ENCODE measurements around the gene UBE2B.
"Not testable (repeated sequence)": the region's sequence is repeated elsewhere in the genome, so short reads cannot be mapped to it uniquely, and the experiment has no call there.

UBE2B gene

GRCh38 chr5:134345476-134345875 lies 25.9 kb upstream of the UBE2B start:
- not testable (repeated sequence) for H2AFZ ChIP-seq (ENCODE audit: low read depth, low read length, severe bottlenecking); H3K4me3 ChIP-seq (ENCODE audit: insufficient read depth, low read length, poor library complexity, severe bottlenecking); H3K36me3 ChIP-seq (ENCODE audit: low read length); H3K27me3 ChIP-seq (ENCODE audit: low read length); H3K79me2 ChIP-seq (ENCODE audit: insufficient read depth, low read length); H3K9me2 ChIP-seq (replicated peaks; ENCODE audit: insufficient read depth, low read length); H4K20me1 ChIP-seq (ENCODE audit: low read depth, low read length); H3F3A ChIP-seq (ENCODE audit: insufficient read depth); H3K4me2 ChIP-seq (ENCODE audit: low read depth, low read length, poor library complexity, severe bottlenecking); H3K9ac ChIP-seq (ENCODE audit: low read length); H3K9me3 ChIP-seq (ENCODE audit: insufficient read depth, low read length); H3K27ac ChIP-seq (ENCODE audit: low read depth, low read length)

DNA sequence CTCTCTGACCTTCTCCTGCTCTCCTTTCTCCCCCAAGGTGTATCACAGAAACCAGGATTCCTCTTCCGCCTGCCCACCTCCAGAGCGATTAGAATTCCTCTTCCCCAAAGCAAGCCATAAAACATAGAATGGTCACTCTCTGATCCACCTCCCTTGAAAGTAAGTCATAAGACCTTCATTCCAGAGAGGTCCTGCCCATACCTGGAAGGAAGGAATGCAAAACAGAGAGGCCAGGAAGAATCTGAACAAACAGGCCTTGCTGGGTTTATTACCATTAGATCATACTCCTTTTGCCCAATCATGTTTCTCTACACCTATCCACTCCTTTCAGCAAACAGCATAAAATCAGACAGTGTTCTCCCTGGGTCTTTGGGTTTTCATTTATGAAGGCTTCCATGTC lies 25.4 kb upstream of the UBE2B start:
- Histone ChIP-seq H3K9me2 (replicated peaks; ENCODE audit: insufficient read depth, low read length) (no peaks in the 10 kb centered on the region), H3K27ac (ENCODE audit: low read depth, low read length) (no peak overlapping the region), H2AFZ (ENCODE audit: low read depth, low read length, severe bottlenecking) (no peak overlapping the region), H3K4me2 (ENCODE audit: low read depth, low read length, poor library complexity, severe bottlenecking) (no peak overlapping the region), H3K9ac (ENCODE audit: low read length) (no peak overlapping the region), H3K36me3 (ENCODE audit: low read length) (no peaks in the 10 kb centered on the region), H3K9me3 (ENCODE audit: insufficient read depth, low read length) (no peaks in the 10 kb centered on the region), H3F3A (ENCODE audit: insufficient read depth) (no peaks in the 10 kb centered on the region), H3K79me2 (ENCODE audit: insufficient read depth, low read length) (no peaks in the 10 kb centered on the region), H3K4me3 (ENCODE audit: insufficient read depth, low read length, poor library complexity, severe bottlenecking) (no peak overlapping the region), H4K20me1 (ENCODE audit: low read depth, low read length) (no peaks in the 10 kb centered on the region), H3K27me3 (ENCODE audit: low read length) (no peaks in the 10 kb centered on the region)
- TF ChIP-seq, protein P1, sequence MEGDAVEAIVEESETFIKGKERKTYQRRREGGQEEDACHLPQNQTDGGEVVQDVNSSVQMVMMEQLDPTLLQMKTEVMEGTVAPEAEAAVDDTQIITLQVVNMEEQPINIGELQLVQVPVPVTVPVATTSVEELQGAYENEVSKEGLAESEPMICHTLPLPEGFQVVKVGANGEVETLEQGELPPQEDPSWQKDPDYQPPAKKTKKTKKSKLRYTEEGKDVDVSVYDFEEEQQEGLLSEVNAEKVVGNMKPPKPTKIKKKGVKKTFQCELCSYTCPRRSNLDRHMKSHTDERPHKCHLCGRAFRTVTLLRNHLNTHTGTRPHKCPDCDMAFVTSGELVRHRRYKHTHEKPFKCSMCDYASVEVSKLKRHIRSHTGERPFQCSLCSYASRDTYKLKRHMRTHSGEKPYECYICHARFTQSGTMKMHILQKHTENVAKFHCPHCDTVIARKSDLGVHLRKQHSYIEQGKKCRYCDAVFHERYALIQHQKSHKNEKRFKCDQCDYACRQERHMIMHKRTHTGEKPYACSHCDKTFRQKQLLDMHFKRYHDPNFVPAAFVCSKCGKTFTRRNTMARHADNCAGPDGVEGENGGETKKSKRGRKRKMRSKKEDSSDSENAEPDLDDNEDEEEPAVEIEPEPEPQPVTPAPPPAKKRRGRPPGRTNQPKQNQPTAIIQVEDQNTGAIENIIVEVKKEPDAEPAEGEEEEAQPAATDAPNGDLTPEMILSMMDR (IDR thresholded peaks at IDR 0.05; ENCODE audit: insufficient read depth, low read length, poor library complexity, severe bottlenecking): no peak
- no peak for TF ChIP-seq EZH2phosphoT487 (conservative IDR thresholded peaks at IDR 0.05; ENCODE audit: low read length)

GRCh38 chr5:134349463-134349862 lies 21.9 kb upstream of the UBE2B start:
- no peak overlapping the region for H3K4me2 ChIP-seq (ENCODE audit: low read depth, low read length, poor library complexity, severe bottlenecking)
- no peaks in the 10 kb centered on the region for H4K20me1 ChIP-seq (ENCODE audit: low read depth, low read length)
- no peak overlapping the region for H3K9ac ChIP-seq (ENCODE audit: low read length)
- no peaks in the 10 kb centered on the region for H3K79me2 ChIP-seq (ENCODE audit: insufficient read depth, low read length)
- H3K27ac ChIP-seq (ENCODE audit: low read depth, low read length): no peak overlapping the region
- H2AFZ ChIP-seq (ENCODE audit: low read depth, low read length, severe bottlenecking): no peak overlapping the region
- H3F3A ChIP-seq (ENCODE audit: insufficient read depth): no peaks in the 10 kb centered on the region
- TF ChIP-seq, protein P1 (IDR thresholded peaks at IDR 0.05; ENCODE audit: insufficient read depth, low read length, poor library complexity, severe bottlenecking): no peak
- no peak for TF ChIP-seq EZH2phosphoT487 (conservative IDR thresholded peaks at IDR 0.05; ENCODE audit: low read length)
- no peaks in the 10 kb centered on the region for H3K27me3 ChIP-seq (ENCODE audit: low read length)
- H3K9me2 ChIP-seq (replicated peaks; ENCODE audit: insufficient read depth, low read length): no peaks in the 10 kb centered on the region
- H3K4me3 ChIP-seq (ENCODE audit: insufficient read depth, low read length, poor library complexity, severe bottlenecking): no peak overlapping the region
- H3K9me3 ChIP-seq (ENCODE audit: insufficient read depth, low read length): no peaks in the 10 kb centered on the region
- H3K36me3 ChIP-seq (ENCODE audit: low read length): no peaks in the 10 kb centered on the region

DNA sequence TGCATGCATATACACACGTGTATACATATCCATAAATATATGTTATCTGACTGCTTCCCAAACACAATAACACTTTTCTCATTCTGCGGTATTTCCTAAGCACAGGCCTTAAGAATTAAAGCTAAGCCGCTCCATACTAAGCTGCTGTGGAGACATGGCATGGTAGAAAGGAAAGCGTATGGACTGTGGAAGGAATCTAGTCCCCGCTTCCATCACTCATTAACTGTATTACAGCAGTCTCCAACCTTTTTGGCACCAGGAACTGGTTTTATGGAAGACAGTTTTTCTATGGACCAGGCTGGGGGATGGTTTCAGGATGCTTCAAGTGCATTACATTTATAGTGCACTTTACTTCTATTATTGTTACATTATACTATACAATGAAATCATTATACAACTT lies 15.7 kb upstream of the UBE2B start:
- Histone ChIP-seq H3K9ac (ENCODE audit: low read length) (no peak overlapping the region), H3K36me3 (ENCODE audit: low read length) (no peaks in the 10 kb centered on the region; the same call in 1 of the 2 replicates), H3K9me2 (replicated peaks; ENCODE audit: insufficient read depth, low read length) (no peaks in the 10 kb centered on the region), H3K9me3 (ENCODE audit: insufficient read depth, low read length) (no peaks in the 10 kb centered on the region), H3K79me2 (ENCODE audit: insufficient read depth, low read length) (no peaks in the 10 kb centered on the region), H3F3A (ENCODE audit: insufficient read depth) (no peaks in the 10 kb centered on the region), H3K4me3 (ENCODE audit: insufficient read depth, low read length, poor library complexity, severe bottlenecking) (no peak overlapping the region), H3K27ac (ENCODE audit: low read depth, low read length) (no peak overlapping the region), H3K27me3 (ENCODE audit: low read length) (no peaks in the 10 kb centered on the region), H3K4me2 (ENCODE audit: low read depth, low read length, poor library complexity, severe bottlenecking) (no peak overlapping the region), H2AFZ (ENCODE audit: low read depth, low read length, severe bottlenecking) (no peak overlapping the region), H4K20me1 (ENCODE audit: low read depth, low read length) (no peaks in the 10 kb centered on the region)
- TF ChIP-seq EZH2phosphoT487 (conservative IDR thresholded peaks at IDR 0.05; ENCODE audit: low read length): no peak
- TF ChIP-seq, protein P1 (IDR thresholded peaks at IDR 0.05; ENCODE audit: insufficient read depth, low read length, poor library complexity, severe bottlenecking): no peak
